Middle frontal gyrus (tissue), 1 donor: Measurements from ENCODE around the gene TRPM2.

Experiments used
- DNase-seq: peaks from one replicate; pipeline ENCODE4 v3.0.0-alpha.2; 2015; ENCODE audit warnings: low spot score; ENCODE audit errors: extremely low spot score

Gene TRPM2

DNA sequence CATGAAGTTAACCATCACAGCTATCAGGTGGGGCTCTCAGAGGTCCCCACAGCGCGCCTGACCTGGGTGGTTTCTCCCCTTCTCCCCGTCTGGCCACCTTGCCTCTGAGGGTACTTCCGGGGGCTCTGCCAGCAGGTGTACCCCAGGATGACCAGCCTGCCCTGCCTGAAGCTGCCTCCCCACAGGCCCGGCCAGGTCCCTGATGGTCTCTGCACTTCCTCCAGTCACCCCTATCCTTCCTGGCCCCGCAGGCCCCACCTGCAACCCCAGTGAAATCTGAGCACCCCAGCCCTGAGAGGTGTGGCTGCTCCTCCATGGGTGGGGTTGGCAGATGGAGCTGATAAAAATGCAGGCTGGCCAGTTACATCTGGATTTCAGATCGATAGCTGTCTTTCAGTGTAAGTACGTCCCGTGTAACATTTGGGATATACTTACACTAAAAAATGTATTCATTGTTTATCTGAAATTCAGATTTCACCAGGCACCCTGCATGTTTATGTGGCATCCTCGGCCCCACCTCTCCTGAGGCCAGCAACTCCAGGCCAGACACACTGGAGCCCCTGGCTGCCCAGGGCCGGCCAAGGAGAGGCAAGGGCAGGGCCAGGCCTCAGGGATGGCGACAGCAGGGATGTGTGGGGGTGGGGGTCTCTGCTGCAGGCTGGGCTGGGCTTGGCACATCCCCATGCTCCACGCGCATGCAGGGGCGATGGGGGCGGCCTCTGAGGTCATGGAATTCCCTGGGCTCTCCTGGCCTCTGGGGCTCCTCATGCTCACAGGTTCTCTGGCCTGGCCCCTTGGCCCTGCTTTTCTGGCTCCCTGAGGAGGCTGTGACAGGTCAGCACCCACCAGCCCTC is 127.0 kb downstream of the TRPM2 start:
- no peak for DNase-seq

DNA sequence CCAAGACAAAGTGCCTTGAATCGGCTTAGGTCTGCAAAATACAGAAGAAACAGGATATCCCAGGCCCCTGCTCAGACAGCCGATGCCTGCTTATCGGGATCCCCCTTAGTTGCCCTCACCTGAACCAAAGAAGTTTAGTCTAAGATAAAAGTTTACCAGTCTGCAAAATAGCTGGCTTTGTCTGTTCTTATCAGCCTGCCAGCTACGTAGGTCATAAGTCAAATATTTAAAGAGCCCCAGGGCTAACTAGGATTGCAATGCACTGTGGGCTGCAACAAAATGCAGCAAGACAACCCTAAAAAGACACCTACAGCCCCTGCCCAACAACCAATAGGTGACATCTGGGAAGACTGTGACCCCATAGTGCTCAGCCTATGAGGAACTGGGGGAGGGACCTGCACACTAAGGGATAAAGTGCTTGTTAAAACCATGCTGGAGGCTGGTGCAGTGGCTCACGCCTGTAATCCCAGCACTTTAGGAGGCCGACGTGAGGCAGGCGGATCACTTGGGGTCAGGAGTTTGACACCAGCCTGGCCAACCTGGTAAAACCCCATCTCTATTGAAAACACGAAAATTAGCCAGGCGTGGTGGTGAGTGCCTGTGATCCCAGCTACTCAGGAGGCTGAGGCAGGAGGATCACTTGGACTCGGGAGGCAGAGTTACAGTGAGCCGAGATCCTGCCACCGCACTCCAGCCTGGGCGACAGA is 129.3 kb downstream of the TRPM2 start:
- no peak for DNase-seq

DNA sequence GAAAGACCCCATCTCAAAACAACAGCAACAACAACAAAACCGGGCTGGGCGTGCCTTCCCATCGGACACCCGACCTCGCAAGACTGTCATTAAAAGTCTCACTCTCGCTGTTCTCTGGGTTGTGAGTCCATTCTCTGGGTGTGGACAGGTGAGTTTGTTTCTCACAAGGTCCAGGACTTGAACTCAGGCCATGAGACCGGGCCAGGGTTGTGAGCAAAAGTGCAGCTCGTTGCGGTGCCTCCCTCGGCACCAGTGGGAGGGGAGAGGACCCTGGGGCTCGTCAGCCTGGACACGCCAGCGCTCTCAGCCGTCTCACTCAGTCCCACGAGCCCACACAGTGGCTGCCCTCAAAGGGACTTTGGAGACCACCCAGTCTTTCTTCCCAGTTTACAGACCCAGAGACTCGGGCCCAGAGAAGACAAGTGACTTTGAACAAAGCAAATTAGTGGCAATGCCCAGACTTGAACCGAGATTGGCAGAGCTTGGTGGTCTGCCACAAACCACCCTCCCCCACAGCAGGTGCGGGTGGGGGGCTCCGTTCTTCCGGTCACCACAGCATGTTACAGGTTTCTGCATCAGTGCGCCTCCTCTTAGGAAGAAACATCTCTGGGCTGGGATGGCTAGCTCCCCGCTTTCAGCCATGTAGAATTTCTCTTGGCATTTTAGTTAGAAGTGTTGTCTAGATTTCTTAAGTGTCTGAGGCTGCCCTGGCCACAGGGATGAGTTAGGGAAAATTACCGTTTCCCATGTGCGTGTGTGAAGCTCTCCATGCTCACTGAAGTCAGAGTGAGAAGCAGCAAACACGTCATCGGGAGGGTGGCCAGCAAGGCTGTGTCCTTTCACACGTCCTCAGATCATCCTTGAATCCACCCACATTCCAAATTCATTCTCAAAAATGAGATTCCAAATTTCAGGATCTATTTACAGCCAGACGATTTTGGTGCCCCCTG is 130.1 kb downstream of the TRPM2 start:
- DNase-seq: no peak

DNA sequence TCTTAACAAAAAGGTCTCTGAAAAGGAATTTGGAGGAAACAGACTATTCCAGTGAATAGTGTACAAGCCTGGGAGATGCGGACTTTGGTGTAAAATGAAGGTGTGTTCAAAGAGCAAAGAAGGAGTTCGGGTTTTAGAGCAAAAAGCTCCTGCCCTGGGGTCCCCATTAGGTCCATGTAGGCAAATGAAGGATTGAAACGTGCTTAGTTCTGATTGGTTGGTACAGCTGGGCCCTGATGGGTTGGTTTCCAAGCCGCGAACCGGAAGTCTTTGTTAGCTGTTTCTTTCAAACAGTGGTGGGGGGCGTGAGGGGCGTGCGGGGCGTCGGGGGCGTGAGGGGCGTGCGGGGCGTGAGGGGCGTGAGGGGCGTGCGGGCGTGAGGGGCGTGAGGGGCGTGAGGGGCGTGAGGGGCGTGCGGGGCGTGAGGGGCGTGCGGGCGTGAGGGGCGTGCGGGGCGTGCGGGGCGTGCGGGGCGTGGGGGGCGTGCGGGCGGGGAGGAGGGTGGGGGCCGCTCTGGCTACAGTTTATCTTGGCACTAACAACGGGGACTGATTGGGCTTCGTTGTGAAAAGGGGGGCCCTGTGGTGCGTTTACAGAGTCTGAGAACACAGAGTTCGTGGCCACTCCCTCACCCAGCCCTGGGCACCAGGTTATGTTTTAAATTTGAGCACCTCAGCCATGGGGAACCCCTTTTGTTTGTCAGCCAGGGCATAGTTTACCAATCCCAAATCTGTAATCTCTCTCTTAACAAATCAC is 131.3 kb downstream of the TRPM2 start:
- no peak for DNase-seq

DNA sequence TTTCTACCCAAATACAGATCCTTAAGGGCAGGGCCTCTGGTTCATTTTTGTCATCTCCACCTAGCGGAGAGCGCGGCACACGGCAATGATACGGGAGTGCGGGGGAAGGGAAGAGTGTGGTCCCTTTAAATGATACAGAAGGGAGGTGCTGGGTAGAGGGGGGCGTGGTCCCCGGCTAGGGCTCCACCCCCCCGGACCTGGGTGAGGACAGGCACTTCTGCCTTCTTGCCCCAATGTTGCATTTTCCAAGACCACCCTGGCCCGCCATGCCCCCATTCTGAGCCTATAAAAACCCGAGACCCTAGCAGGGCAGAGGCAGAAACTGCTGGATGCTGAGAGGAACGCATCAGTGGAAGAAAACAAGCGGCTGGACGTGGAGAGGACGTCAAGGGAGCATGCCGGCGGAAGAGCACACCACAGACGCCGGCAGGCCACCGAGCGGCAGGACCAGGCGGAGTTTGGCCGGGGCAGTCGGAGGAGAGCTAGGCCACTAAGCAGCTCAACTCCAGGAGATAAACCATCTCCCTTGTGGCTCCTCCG is 131.9 kb downstream of the TRPM2 start:
- no peak for DNase-seq

DNA sequence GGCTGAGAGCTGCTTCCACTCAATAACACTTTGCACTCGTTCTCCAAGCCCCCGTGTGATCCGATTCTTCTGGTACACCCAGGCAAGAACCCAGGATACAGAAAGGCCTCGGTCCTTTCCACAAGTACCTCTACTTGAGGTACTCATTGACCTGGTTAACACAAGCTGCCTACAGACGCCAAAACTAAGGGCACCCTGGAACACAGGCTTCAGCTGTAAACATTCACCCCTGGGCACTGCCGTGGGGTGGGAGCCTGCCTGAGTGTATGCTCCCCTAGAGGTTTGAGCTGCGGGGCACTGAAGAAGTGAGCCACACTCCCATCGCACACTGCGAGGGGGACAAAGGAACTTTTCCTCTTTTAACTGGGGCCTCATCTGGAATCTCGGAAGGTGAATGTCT is 132.4 kb downstream of the TRPM2 start:
- no peak for DNase-seq

DNA sequence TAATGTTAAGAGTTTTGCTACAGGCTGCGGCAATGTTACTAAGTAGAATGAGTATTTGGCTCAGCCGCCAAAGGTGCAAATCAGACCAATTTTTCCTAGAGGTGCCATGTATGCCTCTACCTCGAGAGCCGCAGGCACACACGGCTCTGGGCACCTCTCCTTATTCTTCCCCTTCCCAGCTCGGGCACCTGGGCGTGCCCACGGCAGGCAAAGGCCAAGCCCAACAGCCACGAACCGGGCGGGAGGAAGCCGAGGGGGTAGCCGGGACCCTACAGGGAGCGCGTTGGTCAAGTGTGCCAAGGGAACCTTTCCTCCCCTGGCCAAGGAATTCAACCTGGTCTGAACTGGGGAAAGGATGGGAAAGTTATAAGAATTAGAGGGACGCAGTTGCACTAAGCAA is 132.9 kb downstream of the TRPM2 start:
- no peak for DNase-seq

DNA sequence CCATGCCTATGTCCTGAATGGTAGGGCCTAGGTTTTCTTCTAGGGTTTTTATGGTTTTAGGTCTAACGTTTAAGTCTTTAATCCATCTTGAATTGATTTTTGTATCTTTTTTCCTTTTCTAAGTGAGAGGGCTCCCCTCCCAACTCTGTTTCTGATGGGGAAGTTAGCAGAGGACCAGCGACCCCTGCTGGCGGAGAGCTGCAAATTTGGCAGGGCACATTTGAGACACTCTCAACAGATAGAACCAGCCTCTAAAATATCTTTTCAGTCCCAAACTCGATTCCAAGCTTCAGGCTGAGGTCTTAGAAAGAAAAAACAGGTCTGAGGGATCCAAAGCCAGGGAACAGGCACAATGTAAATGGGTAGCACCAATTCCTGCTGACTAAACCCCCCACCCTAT is 134.4 kb downstream of the TRPM2 start:
- no peak for DNase-seq

DNA sequence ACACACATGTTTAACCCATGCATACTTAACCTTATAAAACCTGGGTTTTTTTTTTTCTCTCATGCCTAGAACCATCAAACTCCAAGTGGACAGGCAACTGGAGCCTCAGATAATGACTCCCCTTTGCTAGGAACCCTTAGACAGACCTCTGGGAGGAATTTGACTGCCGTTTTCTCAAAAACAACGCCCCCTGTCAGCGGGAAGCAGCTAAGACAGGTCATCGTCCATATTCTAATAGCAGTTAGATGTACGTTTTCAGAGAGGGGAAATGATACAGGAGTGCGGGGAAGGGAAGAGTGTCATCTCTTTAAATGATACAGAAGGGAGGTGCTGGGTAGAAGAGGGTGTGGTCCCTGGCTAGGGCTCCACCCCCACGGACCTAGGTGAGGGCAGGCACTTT is 136.5 kb downstream of the TRPM2 start:
- no peak for DNase-seq

DNA sequence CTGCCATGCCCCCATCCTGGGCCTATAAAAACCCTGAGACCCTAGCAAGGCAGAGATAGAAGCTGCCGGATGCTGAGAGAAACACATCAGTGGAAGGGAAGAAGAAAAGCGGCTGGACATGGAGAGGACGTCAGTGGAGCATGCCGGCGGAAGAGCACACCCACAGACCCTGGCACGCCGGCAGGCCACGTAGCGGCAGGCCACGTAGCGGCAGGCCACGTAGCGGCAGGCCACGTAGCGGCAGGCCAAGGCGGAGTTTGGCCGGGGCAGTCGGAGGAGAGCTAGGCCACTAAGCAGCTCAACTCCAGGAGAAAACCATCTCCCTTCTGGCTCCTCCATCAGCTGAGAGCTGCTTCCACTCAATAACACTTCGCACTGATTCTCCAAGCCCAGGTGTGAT is 137.0 kb downstream of the TRPM2 start:
- no peak for DNase-seq

DNA sequence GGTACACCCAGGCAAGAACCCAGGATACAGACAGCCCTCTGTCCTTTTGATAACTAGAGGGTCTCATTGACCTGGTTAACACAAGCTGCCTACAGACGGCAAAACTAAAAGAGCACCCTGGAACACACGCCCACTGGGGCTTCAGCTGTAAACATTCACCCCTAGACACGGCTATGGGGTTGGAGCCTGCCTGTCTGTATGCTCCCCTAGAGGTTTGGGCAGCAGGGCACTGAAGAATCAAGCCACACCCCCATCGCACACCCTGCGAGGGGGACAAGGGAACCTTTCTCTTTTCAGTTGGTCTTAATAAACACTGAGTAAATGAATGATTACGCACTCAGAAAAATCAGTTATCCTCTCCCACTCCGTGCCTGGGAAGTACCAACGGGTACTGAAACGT is 137.4 kb downstream of the TRPM2 start:
- DNase-seq: no peak
